PC-3 (cell line): ENCODE measurements around the gene CBFA2T3. TPM values are rescaled to one million over a fixed set of nuclear protein-coding genes. Genes with fewer than 3 reads are reported as not detected.

Experiments
- ATAC-seq: fragments of 200-7000 bp; cut with Tn5 transposase; 2 replicates; pipeline ENCODE4 v1.9.1; 2020; ENCODE audit warnings: mild to moderate bottlenecking, moderate library complexity
- BruUV-seq: library from RNA; stranded (reverse); fragments of 400-500 nt; replicated peaks from 2 replicates; lab custom pipeline; 2021; lab: Mats Ljungman, UMichigan
- CTCF ChIA-PET: fragments of 300-600 bp; sonication (Branson Sonifier 250); formaldehyde crosslinking; loops from one replicate; lab custom pipeline; 2022; ENCODE audit warnings: antibody characterized with exemption; lab: Charles Lee
- POLR2A ChIA-PET: fragments of 300-600 bp; sonication (Branson Sonifier 250); formaldehyde crosslinking; loops from one replicate; lab custom pipeline; 2022; ENCODE audit warnings: antibody characterized with exemption; ENCODE audit not compliant: unreplicated experiment; lab: Charles Lee
- DNase-seq: peaks from one replicate; pipeline ENCODE4 v3.0.0-alpha.2; 2015
- H2AFZ ChIP-seq: fragments of 300-600 bp; sonication (generic); 2 replicates; pipeline ENCODE4 v1.6.0; 2016; ENCODE audit warnings: antibody characterized with exemption, low read length
- H3F3A ChIP-seq: fragments of 300-600 bp; sonication (generic); one replicate; pipeline ENCODE4 v1.6.0; 2017; ENCODE audit warnings: antibody characterized with exemption, low read length, control low read depth, mild to moderate bottlenecking; ENCODE audit not compliant: unreplicated experiment
- H3K27ac ChIP-seq: fragments of 300-600 bp; sonication (generic); 2 replicates; pipeline ENCODE4 v1.5.1; 2016; ENCODE audit warnings: mild to moderate bottlenecking, low read length
- H3K27me3 ChIP-seq: fragments of 300-600 bp; sonication (generic); 2 replicates; pipeline ENCODE4 v1.6.1; 2016; ENCODE audit warnings: low read length, mixed read lengths
- H3K36me3 ChIP-seq: fragments of 300-600 bp; sonication (generic); 2 replicates; pipeline ENCODE4 v1.6.1; 2016; ENCODE audit warnings: low read depth, mixed run types, low read length, mixed read lengths
- H3K4me1 ChIP-seq: fragments of 300-600 bp; sonication (generic); 2 replicates; pipeline ENCODE4 v1.5.1; 2016; ENCODE audit warnings: low read length; ENCODE audit not compliant: insufficient read depth
- H3K4me2 ChIP-seq: fragments of 300-600 bp; sonication (generic); 2 replicates; pipeline ENCODE4 v1.6.0; 2016; ENCODE audit warnings: low read length
- H3K4me3 ChIP-seq: fragments of 300-600 bp; sonication (generic); 2 replicates; pipeline ENCODE4 v1.5.1; 2016; ENCODE audit warnings: mild to moderate bottlenecking, low read length, mixed read lengths
- H3K79me2 ChIP-seq: fragments of 300-600 bp; sonication (generic); 2 replicates; pipeline ENCODE4 v1.6.1; 2017; ENCODE audit warnings: low read length, mixed read lengths
- H3K9ac ChIP-seq: fragments of 300-600 bp; sonication (generic); 2 replicates; pipeline ENCODE4 v1.6.0; 2016; ENCODE audit warnings: mild to moderate bottlenecking, low read length
- H3K9me2 ChIP-seq: fragments of 300-600 bp; sonication (generic); replicated peaks from 2 replicates; pipeline ENCODE4 v1.6.1; 2016; ENCODE audit warnings: mixed run types, low read length, mixed read lengths
- H3K9me3 ChIP-seq: fragments of 300-600 bp; sonication (generic); 2 replicates; pipeline ENCODE4 v1.6.1; 2016; ENCODE audit warnings: low read length, mixed read lengths
- H4K20me1 ChIP-seq: fragments of 300-600 bp; sonication (generic); 2 replicates; pipeline ENCODE4 v1.6.1; 2016; ENCODE audit warnings: low read length, mixed read lengths
- CTCF ChIP-seq: fragments of 300-600 bp; sonication (generic); conservative IDR thresholded peaks from 2 replicates; pipeline ENCODE4 v1.5.1; 2017; ENCODE audit warnings: antibody characterized with exemption, low read depth, mild to moderate bottlenecking, low read length
- EZH2 ChIP-seq: fragments of 300-600 bp; sonication (generic); IDR thresholded peaks from one replicate; pipeline ENCODE4 v1.6.1; 2017; ENCODE audit warnings: antibody characterized with exemption, mild to moderate bottlenecking, low read length; ENCODE audit not compliant: unreplicated experiment
- EZH2phosphoT487 ChIP-seq: fragments of 300-600 bp; sonication (generic); IDR thresholded peaks from 2 replicates; pipeline ENCODE4 v1.6.1; 2018; ENCODE audit warnings: mild to moderate bottlenecking, antibody characterized with exemption, low read length, borderline replicate concordance
- intact Hi-C: fragments of 100-400 bp; cut with micrococcal nuclease; formaldehyde crosslinking; loops from 2 replicates; pipeline ENCODE4 v1.9.0; 2023
- total RNA-seq: library from RNA; depleted of rRNA; stranded (reverse); fragments of >200 nt; gene quantifications from 2 replicates; pipeline ENCODE4 v1.2.3, GENCODE V29; 2014

Gene CBFA2T3
- total RNA-seq, 1 experiment from 2014 or later = not detected

DNA sequence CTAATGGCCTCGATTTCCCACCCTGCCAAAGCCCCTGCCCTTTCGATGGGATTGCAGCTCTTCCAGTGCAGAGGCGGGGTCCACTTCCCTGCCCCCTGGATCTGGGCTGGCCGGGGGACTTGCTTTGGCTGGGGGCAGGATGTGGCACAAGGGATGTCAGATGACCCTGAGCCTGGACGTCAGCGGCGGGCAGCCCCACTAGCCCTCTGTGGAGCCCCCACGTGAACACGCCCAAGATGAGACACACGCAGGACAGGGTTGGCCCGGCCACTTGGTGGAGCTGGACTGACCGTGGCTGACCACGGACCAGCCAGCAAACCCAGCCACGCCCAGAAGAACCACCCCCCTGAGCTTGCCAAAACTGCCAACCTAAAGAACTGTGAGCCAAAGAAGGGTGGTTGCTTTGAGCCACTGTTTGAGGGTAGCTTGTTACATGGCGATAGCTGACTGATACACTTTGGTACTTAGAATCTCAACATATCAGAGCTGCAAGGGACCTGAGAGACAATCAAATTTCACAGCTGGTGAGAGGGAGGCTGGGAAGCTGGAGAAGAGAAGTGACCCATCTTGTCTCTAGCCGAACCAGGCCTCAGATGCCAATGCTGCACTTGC, 63.9 kb downstream of the CBFA2T3 start:
- H3K4me1 ChIP-seq = no peaks in the 10 kb centered on the region
- H3K4me2 ChIP-seq = no peak overlapping the region
- no peaks in the 10 kb centered on the region for H3K9me3 ChIP-seq
- no TSS peak for BruUV-seq
- no peak overlapping the region for H3K4me3 ChIP-seq
- H4K20me1 ChIP-seq = no peaks in the 10 kb centered on the region
- intact Hi-C loops = no loop called here
- H3K79me2 ChIP-seq = no peaks in the 10 kb centered on the region
- no peaks in the 10 kb centered on the region for H3K36me3 ChIP-seq
- no peaks in the 10 kb centered on the region for H3K9me2 ChIP-seq
- no peak overlapping the region for H2AFZ ChIP-seq
- CTCF ChIA-PET = no interaction called here
- no peak for ATAC-seq
- H3K27me3 ChIP-seq = no peaks in the 10 kb centered on the region
- no peak for TF ChIP-seq CTCF
- TF ChIP-seq EZH2 = no peak
- no peak for TF ChIP-seq EZH2phosphoT487
- H3K27ac ChIP-seq = no peak overlapping the region
- no peaks in the 10 kb centered on the region for H3F3A ChIP-seq
- H3K9ac ChIP-seq = no peak overlapping the region
- POLR2A ChIA-PET = no interaction called here
- DNase-seq = no peak

DNA sequence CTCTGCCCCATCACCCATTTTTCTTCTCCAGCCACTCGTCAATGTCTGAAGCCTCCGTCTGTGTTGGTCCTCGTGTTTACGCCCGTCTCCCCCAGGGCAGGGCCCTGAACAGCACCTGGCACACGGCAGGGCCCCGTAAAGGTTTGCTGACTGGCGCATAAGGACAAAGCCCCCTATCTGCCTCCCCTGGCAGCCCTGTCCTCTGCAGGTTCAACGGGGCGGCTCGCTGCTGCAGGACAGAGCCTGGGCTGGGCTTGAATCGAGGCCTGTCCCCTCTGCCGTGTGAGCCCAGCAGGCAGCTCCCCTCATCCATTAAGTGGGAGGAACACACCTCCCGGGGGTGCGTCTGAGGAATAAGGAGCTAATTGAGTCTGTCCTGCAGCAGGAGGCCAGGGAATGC, 64.5 kb downstream of the CBFA2T3 start:
- intact Hi-C loops = no loop called here
- no TSS peak for BruUV-seq
- no peaks in the 10 kb centered on the region for H4K20me1 ChIP-seq
- no peaks in the 10 kb centered on the region for H3K79me2 ChIP-seq
- H3F3A ChIP-seq = no peaks in the 10 kb centered on the region
- no peak overlapping the region for H2AFZ ChIP-seq
- POLR2A ChIA-PET = no interaction called here
- H3K4me1 ChIP-seq = peaks cover 3% of the 10 kb centered on the region; the same call in 1 of the 2 replicates
- H3K4me3 ChIP-seq = no peak overlapping the region
- no peaks in the 10 kb centered on the region for H3K9me3 ChIP-seq
- no peaks in the 10 kb centered on the region for H3K27me3 ChIP-seq
- ATAC-seq = no peak
- CTCF ChIA-PET = no interaction called here
- DNase-seq = no peak
- H3K36me3 ChIP-seq = no peaks in the 10 kb centered on the region
- no peak overlapping the region for H3K27ac ChIP-seq
- H3K9ac ChIP-seq = no peak overlapping the region
- H3K9me2 ChIP-seq = no peaks in the 10 kb centered on the region
- no peak overlapping the region for H3K4me2 ChIP-seq
- TF ChIP-seq EZH2phosphoT487 (no peak), CTCF (no peak), EZH2 (no peak)

DNA sequence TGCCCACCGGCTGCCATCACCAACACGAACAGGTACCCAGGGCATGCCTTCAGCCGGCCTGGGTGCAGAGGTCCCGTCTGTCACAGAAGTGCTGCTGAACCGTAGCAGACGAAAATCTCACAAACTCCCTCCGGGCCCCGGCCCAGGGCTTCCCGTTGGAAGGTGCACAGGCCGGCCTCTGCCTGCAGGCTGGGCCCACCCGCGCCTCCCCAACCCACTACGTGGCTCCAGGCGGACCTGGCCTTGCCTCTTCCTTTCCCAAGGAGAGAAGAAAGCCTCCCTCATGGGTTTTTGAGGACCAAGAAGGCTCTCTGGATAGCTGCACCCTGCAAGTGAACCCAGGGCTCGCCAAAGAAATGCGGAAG, 65.1 kb downstream of the CBFA2T3 start:
- peaks cover 5% of the 10 kb centered on the region; the same call in 1 of the 2 replicates for H3K4me1 ChIP-seq
- no peaks in the 10 kb centered on the region for H3F3A ChIP-seq
- H4K20me1 ChIP-seq = no peaks in the 10 kb centered on the region
- intact Hi-C loops = no loop called here
- TF ChIP-seq EZH2phosphoT487 = no peak
- no peak for TF ChIP-seq CTCF
- TF ChIP-seq EZH2 = no peak
- POLR2A ChIA-PET = no interaction called here
- ATAC-seq (no peak), DNase-seq (no peak)
- no peak overlapping the region for H2AFZ ChIP-seq
- no peak overlapping the region for H3K27ac ChIP-seq
- H3K9me2 ChIP-seq = no peaks in the 10 kb centered on the region
- H3K9me3 ChIP-seq = no peaks in the 10 kb centered on the region
- BruUV-seq = no TSS peak
- CTCF ChIA-PET = no interaction called here
- no peaks in the 10 kb centered on the region for H3K79me2 ChIP-seq
- no peak overlapping the region for H3K4me2 ChIP-seq
- no peaks in the 10 kb centered on the region for H3K36me3 ChIP-seq
- no peak overlapping the region for H3K4me3 ChIP-seq
- no peaks in the 10 kb centered on the region for H3K27me3 ChIP-seq
- H3K9ac ChIP-seq = no peak overlapping the region
